GM21423 (cell line): Measurements from ENCODE around the gene PTPN13.
"Not testable (repeated sequence)": the region's sequence is repeated elsewhere in the genome, so short reads cannot be mapped to it uniquely, and the experiment has no call there.

Experiments
- ATAC-seq: cut with Tn5 transposase; IDR thresholded peaks from one replicate; pipeline ENCODE4 v1.9.1; 2021; ENCODE audit warnings: mild to moderate bottlenecking, moderate library complexity; ENCODE audit not compliant: unreplicated experiment

The PTPN13 gene

DNA sequence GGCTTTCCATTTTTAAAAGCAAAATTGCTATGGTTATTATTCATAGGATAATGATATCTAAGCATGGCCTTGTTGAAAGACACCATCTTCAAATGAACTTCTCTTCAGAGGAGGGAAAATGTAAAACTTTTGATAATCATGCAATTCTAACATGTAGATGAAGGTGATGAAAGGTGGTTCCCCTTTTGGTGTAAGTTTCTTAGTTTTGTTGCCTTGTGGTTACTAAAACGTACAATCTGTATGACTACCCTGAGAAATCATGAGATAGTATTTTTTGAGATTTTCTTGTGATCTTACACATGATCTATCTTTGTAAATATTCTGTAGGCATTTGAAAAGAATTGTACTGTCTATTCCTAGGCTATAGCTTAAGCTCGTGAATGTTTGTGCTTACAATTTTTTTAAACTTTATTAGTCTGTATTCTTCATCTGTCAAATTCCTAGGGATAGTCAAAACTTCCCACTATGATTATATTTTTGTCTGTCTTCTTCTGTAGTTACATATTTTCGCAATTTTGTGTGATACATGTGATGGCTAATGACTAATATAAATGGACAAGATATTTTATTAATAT, 47.5 kb downstream of the PTPN13 start:
- no peak for ATAC-seq

DNA sequence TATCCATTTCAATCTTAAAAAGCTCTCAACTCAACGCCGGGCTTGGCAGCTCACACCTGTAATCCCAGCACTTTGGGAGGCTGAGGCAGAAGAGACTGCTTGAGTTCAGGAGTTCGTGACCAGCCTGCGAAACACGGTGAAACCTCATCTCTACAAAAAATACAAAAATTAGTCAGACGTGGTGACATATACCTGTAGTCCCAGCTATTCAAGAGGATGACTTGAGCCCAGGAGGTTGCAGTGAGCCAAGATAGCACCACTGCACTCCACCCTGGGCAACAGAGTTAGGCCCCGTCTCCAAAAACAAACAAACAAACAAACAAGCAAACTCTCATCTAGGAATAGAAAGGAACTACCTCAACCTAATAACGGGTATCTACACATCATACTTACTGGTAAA, 50.8 kb downstream of the PTPN13 start:
- no peak for ATAC-seq

DNA sequence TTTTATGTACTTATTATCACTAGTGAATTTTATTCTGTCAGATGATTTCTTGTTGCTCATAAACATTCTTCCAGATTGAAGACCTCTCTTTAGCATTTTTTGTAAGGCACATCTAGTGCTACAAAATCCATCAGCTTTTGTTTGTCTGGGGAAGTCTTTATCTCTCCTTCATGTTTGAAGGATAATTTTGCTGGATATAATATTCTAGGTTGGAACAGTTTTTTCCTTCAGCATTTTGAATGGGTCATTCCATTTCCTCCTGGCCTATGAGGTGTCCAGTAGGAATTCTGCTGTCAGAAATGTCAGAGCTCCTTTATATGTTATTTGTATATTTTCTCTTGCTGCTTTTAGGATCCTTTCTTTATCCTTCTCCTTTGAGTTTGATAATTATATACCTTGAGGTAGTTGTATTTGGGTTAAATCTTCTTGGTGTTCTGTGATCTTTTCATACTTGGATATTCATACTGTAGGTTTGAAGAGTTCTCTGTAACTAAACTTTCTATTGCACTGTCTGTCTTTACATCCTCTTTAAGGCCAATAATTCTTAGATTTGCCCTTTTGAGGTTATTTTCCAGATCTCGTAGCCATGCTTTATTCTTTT, 58.3 kb downstream of the PTPN13 start:
- no peak for ATAC-seq

DNA sequence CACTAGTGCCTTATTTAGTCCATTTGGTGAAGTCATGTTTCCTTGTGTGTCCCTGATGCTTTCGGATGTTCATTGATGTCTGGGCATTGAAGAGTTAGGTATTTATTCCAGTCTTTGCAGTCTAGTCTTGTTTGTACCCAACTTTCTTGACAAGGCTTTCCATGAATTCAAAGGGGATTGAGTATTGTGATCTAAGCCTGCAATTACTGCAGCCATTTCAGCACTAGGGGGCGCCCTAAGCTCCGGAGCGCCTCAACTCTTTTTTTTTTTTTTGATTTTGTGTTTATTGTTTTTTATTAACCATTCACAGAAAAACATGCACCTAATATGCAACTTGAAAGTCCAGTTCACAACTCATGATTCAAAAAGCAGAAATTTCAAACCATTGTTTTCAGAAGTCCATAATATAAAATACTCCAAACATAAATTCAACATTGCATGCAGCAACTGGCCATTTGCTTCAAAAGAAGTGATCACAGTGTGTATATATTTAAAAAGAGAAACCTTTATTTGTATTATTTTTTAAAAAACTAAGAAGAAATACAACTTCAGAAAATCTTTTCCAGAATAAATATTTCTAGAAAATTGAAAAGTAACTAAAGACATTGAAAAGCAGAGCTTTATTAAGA, 59.2 kb downstream of the PTPN13 start:
- no peak for ATAC-seq

DNA sequence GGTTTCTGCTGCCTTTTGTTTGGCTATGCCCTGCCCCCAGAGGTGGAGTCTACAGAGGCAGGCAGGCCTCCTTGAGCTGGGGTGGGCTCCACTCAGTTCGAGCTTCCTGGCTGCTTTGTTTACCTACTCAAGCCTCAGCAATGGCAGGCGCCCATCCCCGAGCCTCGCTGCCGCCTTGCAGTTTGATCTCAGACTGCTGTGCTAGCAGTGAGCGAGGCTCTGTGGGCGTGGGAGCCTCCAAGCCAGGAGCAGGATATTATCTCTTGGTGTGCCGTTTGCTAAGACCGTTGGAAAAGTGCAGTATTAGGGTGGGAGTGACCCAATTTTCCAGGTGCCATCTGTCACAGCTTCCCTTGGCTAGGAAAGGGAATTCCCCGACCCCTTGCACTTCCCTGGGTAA, 62.7 kb downstream of the PTPN13 start:
- not testable (repeated sequence) for ATAC-seq

DNA sequence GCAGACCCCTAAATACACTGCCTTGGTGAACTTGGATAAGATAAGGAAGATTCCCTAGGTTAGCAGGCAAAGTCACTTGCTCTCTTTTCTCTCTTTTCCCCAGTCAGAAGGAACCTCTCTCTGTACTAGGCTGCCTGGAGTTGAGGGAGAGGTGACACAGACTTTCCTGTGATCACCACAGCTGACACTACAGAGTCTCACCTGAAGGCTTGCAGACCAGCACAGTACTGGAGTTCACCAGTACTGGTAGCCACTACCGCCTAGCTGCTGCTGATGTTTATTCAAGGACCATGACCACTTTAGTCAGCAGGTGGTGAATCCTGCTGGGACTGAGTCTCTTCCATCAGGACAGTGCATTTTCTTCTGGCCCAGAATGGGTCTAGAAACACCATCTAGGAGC, 63.3 kb downstream of the PTPN13 start:
- no peak for ATAC-seq

DNA sequence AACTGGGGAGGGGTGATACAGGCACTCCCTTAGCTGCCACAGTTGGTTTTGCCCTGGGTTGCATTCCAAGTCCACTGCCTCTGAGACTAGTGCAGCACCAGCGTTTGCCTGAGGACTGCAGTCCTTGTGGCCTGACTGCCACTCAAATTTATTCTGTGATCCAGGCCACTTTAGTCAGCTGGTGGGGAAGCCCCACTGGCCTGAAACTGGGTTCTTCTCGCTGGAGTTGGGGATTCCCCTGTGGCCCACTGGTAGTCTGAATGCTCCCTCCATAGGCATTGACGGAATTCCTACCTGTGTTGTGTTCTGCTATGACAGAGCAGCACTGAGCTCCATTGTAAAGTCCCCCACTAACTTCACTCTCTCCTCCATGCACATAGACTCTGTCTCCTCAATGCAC, 63.8 kb downstream of the PTPN13 start:
- no peak for ATAC-seq

DNA sequence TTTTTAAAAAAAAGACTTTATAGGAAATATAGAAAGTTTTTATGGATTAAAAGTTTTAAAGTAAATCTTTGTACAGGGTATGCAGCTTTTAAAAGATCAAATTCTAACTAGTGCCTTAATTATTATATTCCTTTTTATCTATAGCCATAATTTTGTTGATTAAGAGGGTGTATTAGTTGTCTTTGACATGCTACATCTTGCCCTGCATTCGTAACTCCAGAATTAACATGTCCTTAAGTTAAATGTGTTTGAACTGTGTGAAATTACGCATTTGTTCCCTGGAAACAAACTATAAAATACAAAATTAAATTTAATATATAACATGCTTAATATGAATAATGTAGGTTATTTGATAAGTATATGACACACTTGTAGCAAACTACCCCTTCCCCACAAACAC, 66.3 kb downstream of the PTPN13 start:
- ATAC-seq: no peak

DNA sequence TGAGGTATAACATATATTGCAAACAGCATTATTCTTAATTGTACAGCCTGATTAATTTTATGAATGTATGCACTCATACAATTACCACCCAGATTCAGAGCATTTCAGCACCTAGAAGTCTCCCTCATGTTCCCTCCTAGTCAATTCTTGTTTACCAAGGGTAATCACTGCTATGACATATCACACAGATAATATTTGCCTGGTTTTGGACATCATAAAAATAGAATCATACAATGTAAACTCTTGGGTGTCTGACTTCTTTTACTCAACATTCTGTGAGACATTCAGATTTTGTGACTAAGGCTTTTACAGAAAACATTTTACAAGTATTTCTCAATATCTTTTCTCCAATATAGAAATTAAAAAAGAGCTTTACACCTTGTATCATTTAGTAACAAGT, 66.9 kb downstream of the PTPN13 start:
- ATAC-seq: no peak

DNA sequence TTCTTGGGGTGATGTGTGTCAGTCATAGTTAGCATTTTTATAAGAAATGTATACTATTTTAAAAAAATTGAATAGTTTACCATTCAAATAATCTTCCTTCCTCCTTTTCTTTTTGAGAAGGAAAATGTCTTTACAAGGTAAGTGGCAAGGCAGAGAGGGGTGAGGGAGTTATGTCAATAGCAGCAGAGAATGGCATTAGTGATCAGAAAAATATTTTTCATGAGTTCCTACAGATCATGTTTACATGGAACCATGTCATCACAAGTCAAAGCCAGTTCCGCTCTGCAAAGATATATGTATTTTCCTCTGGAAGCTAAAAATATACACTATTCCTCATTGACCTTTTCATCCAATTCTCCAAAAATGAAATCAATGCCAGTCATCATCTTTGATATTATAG, 67.3 kb downstream of the PTPN13 start:
- no peak for ATAC-seq

DNA sequence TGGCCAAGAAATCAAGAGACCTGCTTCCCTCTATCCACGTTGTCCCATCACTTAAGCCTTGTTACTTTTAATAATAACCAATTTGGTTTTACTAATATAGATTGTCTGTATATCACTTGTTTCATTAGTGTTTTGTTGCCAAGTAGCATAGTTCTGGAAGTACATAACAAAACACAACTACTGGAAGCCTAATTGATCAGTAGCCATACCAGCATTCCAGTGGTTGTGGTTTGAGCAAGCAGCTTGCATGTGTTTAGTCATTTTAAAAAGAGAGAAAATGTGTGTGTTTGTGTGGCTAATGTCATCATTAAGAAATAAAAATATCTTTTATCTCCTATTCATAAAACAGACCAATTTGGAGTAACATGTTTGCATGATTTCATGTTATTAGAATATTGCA, 70.8 kb downstream of the PTPN13 start:
- no peak for ATAC-seq

DNA sequence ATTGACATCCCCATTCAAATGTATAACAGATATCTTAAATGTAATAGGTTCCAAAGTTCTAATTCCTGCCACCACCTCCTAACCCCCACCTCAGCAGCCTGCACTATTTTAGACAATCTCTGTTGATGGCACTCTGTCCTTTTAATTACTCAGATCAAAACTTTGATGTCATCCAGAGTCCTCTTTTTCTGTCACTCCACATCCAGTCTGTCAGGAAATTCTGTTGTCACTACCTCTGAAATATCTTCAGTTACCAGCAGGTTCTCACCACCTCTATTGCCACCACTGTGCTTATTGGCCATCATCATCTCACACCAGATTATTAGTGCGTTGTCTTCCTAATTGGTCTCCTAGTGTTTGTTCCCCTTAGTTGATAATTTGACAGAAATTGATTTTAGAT, 76.2 kb downstream of the PTPN13 start:
- ATAC-seq: no peak

DNA sequence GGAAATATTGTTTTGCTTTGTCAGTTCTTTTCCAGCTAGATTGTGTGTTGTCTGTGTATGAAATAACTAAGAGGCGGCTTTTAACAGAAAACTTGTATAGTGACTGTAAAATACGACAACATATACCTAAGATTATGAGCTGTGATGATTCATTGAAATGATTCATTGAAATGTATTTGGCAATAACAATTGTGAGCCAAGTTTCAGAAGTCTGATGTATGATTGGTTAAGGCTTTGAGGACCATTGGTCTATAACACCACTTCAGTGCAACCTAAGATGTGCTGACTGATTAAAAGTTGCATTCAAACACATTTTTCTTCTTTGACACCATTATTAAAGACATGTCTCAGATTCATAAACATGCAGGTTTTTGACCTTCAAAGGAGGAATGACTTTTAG, 76.6 kb downstream of the PTPN13 start:
- no peak for ATAC-seq

DNA sequence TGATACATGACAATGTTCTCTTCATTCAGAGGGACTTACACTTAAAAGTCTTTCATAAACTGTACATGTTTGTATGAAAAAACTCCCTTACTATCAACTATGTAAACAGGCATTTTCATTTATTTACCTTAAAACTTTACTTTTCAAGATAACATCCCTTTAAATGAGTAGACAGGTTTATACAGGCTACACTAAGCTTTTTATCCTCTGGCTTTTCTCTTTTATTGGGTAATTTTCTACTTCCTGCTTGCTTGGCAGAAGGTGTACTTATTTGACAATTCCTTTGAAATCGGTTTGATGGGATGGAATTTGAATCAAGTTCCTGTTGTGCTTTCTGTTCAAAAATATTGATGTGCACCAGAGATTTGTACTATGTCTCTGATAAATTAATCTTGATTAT, 81.4 kb downstream of the PTPN13 start:
- ATAC-seq: no peak

DNA sequence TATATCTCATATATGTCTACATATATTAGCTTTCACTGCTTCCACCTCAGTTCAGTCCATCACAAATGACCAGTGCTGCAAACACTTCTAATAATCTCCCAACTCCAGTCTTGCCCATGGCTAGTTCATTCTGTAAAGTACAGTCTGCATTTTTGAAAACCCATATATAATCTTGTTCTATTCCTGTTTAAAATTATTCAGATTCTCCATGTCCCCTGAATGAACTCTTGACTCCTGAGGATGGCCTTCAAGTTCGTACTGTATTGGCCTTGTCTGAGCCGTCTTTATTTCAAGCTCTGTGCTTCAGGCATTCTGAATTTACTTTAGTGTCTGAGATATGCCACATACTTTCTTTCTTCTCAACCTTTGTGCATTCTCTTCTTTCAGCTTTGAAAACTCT, 84.7 kb downstream of the PTPN13 start:
- no peak for ATAC-seq

DNA sequence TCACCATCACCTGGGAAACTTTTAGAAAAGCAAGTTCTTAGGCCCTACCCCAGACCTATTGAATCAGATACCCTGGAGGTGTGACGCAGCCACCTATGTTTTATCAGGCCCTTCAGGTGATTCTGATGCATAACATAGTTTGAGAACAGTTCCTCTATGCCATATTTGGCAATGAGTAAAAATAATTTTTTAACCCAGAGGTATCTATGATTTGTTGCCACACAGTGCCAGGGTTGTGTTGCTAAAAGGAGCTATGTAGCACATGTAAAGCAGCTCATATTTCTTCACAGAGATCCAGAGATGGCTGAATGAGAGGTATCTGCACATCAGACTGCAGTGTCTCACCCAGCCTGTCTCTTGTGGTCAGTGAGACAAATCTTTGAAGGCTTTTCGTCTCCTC, 85.3 kb downstream of the PTPN13 start:
- no peak for ATAC-seq

DNA sequence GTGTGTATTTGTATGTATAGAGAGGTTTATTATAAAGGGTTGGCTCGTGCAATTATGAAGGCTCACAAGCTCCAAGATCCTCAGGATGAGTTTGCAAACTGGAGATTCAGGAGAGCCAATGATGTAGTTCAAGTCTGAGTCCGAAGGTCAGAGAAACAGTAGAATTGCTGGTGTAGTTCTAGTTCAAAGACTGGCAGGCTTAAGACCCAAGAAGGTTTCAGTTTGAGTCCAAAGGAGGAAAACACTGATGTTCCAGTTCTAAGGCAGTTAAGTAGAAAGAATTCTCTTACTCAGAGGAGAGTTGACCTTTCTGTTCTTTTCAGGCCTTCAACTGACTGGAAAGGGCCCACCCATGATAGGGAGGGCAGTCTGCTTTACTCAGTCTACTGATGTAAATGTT, 89.1 kb downstream of the PTPN13 start:
- ATAC-seq: no peak

DNA sequence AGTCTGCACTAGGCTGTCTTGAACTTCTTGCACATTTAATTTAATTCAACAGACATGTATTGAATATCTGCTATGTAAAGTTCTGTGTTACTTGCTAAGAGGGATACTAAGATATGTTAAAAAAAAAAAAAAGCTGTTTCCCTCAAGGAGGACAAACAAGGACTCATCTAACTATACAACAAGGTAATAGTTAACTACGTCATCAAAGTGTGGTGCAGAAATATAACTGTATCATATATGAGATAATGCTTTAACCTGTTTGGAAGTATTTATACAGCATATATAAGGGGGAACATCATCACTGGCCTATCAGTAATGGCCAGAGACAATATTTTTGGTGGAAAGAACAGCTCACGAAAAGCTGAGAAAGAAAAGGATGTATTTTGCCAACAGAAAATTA, 89.9 kb downstream of the PTPN13 start:
- no peak for ATAC-seq

DNA sequence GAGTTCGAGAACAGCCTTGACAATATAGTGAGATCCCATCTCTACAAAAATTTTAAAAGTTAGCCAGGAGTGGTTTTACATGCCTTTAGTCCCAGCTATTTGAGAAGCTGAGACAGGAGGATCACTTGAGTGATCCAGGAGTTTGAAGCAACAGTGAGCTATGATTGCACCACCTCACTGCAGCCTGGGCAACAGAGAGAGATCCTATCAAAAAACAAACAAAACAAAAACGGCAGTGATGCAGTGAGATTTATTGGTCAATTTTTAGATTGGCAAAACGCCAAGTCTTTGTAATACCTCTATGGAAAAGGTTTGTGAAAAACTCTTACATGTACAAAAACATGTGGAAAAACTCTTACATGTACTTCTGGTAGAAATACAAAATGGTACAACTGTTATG, 91.3 kb downstream of the PTPN13 start:
- no peak for ATAC-seq

DNA sequence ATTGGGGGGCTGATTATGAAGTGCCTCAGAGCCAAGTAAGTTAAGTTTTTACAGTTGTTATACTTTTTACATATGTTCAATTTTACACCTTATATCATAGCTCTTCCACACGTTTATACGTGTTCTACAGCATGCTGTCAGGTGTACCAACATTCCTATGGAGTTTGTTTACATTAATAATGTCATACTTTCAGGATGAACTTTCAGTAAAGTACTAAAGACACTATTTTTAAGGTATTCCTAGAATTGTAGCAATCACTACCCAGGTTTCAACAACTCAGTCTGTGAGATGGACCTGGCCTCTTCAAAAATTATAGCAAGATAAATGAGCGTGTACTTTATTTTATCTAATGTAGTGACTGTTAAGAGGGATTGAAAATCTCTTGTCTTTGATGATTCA, 92.6 kb downstream of the PTPN13 start:
- ATAC-seq: no peak

DNA sequence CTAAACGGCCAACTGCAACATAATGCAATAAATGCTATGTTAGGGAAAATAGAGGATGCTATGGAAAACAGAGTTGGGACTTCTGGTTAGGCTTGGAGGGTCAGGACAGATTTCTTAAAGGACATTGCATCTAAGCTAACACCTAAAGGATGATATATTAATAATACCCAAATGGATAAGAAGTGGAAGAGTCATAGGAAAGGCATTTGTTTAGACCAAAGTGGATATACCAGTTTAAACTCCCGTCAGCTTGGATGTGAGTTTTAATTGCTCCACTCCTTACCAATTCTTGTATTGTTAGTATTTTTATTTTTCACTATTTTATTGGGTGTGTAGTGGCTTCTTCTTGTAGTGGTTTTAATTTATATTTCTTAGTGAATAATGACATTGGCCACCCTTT, 93.9 kb downstream of the PTPN13 start:
- ATAC-seq: no peak

DNA sequence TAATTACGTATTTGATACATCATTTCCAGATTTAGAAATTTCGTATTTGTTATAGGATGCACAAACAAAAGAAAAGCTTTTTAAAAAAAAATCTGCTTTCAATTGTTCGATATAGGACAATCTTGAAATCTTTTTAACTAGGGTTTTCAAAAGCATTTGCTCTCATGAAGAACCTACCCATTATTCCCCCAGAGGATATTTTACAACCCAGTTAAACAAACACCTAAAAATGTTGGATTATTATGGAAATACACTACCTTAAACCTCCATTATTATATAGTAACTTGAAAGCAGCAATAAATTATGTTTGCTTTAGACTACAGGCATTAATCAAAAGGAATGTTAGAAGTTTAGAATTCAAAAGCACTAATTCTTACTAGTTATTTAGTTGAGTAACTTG, 110.5 kb downstream of the PTPN13 start:
- ATAC-seq: no peak
